OCI-M2 (cell line): Measurements from ENCODE around the gene MAML3.

Source experiments
- DNase-seq: peaks from one replicate; lab custom pipeline; 2025; ENCODE audit not compliant: unreplicated experiment; lab: John Stamatoyannopoulos, UW

MAML3 gene

GRCh38 chr4:139822391-139822790, 331.6 kb downstream of the MAML3 start:
- DNase-seq: no peak

- no peak for DNase-seq
Measured at GRCh38 chr4:139819082-139819481, 334.9 kb downstream of the MAML3 start.

- DNase-seq: no peak
Measured at GRCh38 chr4:139817657-139818452, 336.1 kb downstream of the MAML3 start.

GRCh38 chr4:139816856-139817255, 337.1 kb downstream of the MAML3 start:
- DNase-seq: no peak

GRCh38 chr4:139815778-139816601, 338.0 kb downstream of the MAML3 start:
- peak; percentile 23 for DNase-seq

GRCh38 chr4:139814323-139815015, 339.5 kb downstream of the MAML3 start:
- DNase-seq: no peak

- DNase-seq: no peak
Measured at GRCh38 chr4:139813881-139814280, 340.1 kb downstream of the MAML3 start.

GRCh38 chr4:139810710-139811109, 343.3 kb downstream of the MAML3 start:
- no peak for DNase-seq

GRCh38 chr4:139809757-139810140, 344.2 kb downstream of the MAML3 start:
- no peak for DNase-seq

GRCh38 chr4:139808808-139809756, 344.9 kb downstream of the MAML3 start:
- DNase-seq: no peak

- DNase-seq: no peak
Measured at GRCh38 chr4:139808381-139808807, 345.6 kb downstream of the MAML3 start.

- DNase-seq: no peak
Measured at GRCh38 chr4:139807483-139807882, 346.5 kb downstream of the MAML3 start.

- no peak for DNase-seq
Measured at GRCh38 chr4:139806929-139807328, 347.1 kb downstream of the MAML3 start.

- no peak for DNase-seq
Measured at GRCh38 chr4:139802931-139803330, 351.1 kb downstream of the MAML3 start.

GRCh38 chr4:139802488-139802887, 351.5 kb downstream of the MAML3 start:
- DNase-seq: no peak

- no peak for DNase-seq
Measured at GRCh38 chr4:139801895-139802294, 352.1 kb downstream of the MAML3 start.

GRCh38 chr4:139800082-139800481, 353.9 kb downstream of the MAML3 start:
- DNase-seq: no peak

- DNase-seq: no peak
Measured at GRCh38 chr4:139799615-139800014, 354.4 kb downstream of the MAML3 start.

GRCh38 chr4:139798456-139798855, 355.5 kb downstream of the MAML3 start:
- no peak for DNase-seq

- no peak for DNase-seq
Measured at GRCh38 chr4:139797287-139797686, 356.7 kb downstream of the MAML3 start.
